ENCODE results near the gene RBM8A. TPM values are rescaled to one million over a fixed set of nuclear protein-coding genes. Genes with fewer than 3 reads are reported as not detected.

RBM8A gene
- total and polyA plus RNA-seq, 12 donors, result 34.5 to 151 (median 67.4) TPM

- TF ChIP-seq CTCF (IDR thresholded peaks at IDR 0.05), result no peak
- Histone ChIP-seq H3K36me3 (peaks cover 0 to 81% (median 13%) of the 10 kb centered on the region in 9 donors), H3K4me1 (peaks cover 0 to 55% (median 24%) of the 10 kb centered on the region in 9 donors), H3K27me3 (no peaks in the 10 kb centered on the region), H3K27ac (peak overlapping the region in 2 of 10 donors; percentile 35 to 49), H3K9me3 (no peaks in the 10 kb centered on the region), H3K4me3 (no peak overlapping the region)
- intact Hi-C loops (cut with DNase I), result no loop called here
- ATAC-seq (peak in 6 of 8 donors; percentile 25 to 87 (median 54)), DNase-seq (no peak)
- WGBS, 2 donors, result 75 to 77% methylated on average over 4 of the region's 4 CpGs
Measured at GRCh38 chr1:145949219-145949618, 21.9 kb upstream of the RBM8A start.

DNA sequence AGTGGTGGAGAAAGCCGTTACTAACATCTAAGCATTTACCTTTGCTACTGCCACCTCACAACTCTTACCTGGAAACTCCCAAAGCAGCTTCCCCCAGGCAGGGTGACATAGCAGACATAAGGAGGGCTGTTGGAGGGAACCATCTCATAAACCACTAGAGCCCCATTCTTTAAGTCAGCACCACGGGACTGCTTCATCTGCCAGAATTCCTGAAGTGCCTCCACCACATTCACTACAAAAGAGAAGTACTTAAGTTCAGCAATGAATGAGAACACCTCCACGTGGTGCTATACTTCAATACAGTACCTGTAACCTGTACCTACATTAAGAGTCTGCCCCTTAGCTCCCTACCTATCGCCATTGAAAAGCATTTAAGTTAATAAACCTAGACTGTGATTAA, 20.3 kb upstream of the RBM8A start:
- DNase-seq (no peak), ATAC-seq (no peak)
- H3K9me3 ChIP-seq, result no peaks in the 10 kb centered on the region
- 64 to 72% methylated on average over 4 of the region's 4 CpGs for WGBS, 2 donors
- peaks cover 0 to 39% (median 15%) of the 10 kb centered on the region in 9 donors for H3K4me1 ChIP-seq
- no peak overlapping the region for H3K4me3 ChIP-seq
- intact Hi-C loops (cut with DNase I), result no loop called here
- H3K36me3 ChIP-seq, result peaks cover 0 to 92% (median 19%) of the 10 kb centered on the region in 9 donors
- H3K27ac ChIP-seq, result no peak overlapping the region
- TF ChIP-seq CTCF (IDR thresholded peaks at IDR 0.05), result no peak
- H3K27me3 ChIP-seq, result no peaks in the 10 kb centered on the region

- Histone ChIP-seq H3K4me1 (peaks cover 0 to 34% (median 15%) of the 10 kb centered on the region in 9 donors), H3K36me3 (peaks cover 0 to 97% (median 22%) of the 10 kb centered on the region in 9 donors), H3K9me3 (no peaks in the 10 kb centered on the region), H3K27me3 (no peaks in the 10 kb centered on the region), H3K4me3 (no peak overlapping the region), H3K27ac (no peak overlapping the region)
- intact Hi-C loops (cut with DNase I), result no loop called here
- TF ChIP-seq CTCF (IDR thresholded peaks at IDR 0.05), result no peak
- ATAC-seq, result no peak
- WGBS, 2 donors, result 93 to 95% methylated on average over 4 of the region's 4 CpGs
- no peak for DNase-seq
Measured at GRCh38 chr1:145946477-145946986, 19.2 kb upstream of the RBM8A start.

DNA sequence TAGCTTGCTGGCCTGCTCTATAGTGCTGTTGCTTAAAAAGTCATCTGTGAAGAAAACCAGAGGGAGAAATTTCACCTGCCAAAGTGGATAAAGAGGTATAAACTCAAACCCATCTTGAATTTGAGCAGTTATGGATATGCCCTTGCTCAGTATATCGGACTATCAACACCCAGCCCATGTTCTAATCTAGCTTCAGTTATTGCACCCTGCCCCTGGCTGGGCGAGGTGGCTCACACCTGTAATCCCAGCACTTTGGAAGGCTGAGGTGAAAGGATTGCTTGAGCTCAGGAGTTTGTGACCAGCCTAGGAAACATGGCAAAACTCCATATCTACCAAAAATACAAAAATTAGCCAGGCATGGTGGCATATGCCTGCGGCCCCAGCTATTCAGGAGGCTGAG, 17.2 kb upstream of the RBM8A start:
- no peaks in the 10 kb centered on the region for H3K27me3 ChIP-seq
- DNase-seq (no peak), ATAC-seq (no peak)
- peaks cover 0 to 23% (median 10%) of the 10 kb centered on the region in 9 donors for H3K4me1 ChIP-seq
- 79 to 80% methylated on average over 3 of the region's 3 CpGs for WGBS, 2 donors
- no peak overlapping the region for H3K4me3 ChIP-seq
- TF ChIP-seq CTCF (IDR thresholded peaks at IDR 0.05), result no peak
- H3K27ac ChIP-seq, result no peak overlapping the region
- H3K36me3 ChIP-seq, result peaks cover 0 to 99% (median 22%) of the 10 kb centered on the region in 9 donors
- intact Hi-C loops (cut with DNase I), result no loop called here
- no peaks in the 10 kb centered on the region for H3K9me3 ChIP-seq
